IgD-negative memory B cell (primary cell): ENCODE measurements around the gene PARD3B. TPM values are rescaled to one million over a fixed set of nuclear protein-coding genes. Genes with fewer than 3 reads are reported as not detected.

ENCODE experiments used
- H3K27ac Mint-ChIP-seq, 3 donors: one replicate each; pipeline ENCODE4 v1.8.0; 2020 to 2022; ENCODE audit warnings: mild to moderate bottlenecking in 3 of 3, mixed read lengths in 3 of 3, moderate library complexity in 1 of 3
- H3K27me3 Mint-ChIP-seq: one replicate; pipeline ENCODE4 v1.8.0; 2021; ENCODE audit warnings: mixed read lengths
- H3K36me3 Mint-ChIP-seq: one replicate; pipeline ENCODE4 v1.8.0; 2020; ENCODE audit warnings: mild to moderate bottlenecking, mixed read lengths
- H3K4me1 Mint-ChIP-seq, 3 donors: one replicate each; pipeline ENCODE4 v1.8.0; 2020 to 2022; ENCODE audit warnings: mixed read lengths in 3 of 3, mild to moderate bottlenecking in 1 of 3
- H3K4me3 Mint-ChIP-seq, 4 donors: one replicate each; pipeline ENCODE4 v1.8.0; 2020 to 2022; ENCODE audit warnings: mild to moderate bottlenecking in 4 of 4, mixed read lengths in 4 of 4, moderate library complexity in 3 of 4
- H3K9me3 Mint-ChIP-seq, 3 donors: one replicate each; pipeline ENCODE4 v1.8.0; 2020 to 2021; ENCODE audit warnings: mixed read lengths in 3 of 3, mild to moderate bottlenecking in 1 of 3
- polyA plus RNA-seq: library from polyadenylated mRNA; unstranded; fragments of 300-500 nt; fragmentation: Illumina TruSeq; gene quantifications from one replicate; pipeline ENCODE4 v1.2.3, GENCODE V29; 2021

Gene PARD3B
- polyA plus RNA-seq, 1 donor from 2014 or later = 0.04 TPM

DNA sequence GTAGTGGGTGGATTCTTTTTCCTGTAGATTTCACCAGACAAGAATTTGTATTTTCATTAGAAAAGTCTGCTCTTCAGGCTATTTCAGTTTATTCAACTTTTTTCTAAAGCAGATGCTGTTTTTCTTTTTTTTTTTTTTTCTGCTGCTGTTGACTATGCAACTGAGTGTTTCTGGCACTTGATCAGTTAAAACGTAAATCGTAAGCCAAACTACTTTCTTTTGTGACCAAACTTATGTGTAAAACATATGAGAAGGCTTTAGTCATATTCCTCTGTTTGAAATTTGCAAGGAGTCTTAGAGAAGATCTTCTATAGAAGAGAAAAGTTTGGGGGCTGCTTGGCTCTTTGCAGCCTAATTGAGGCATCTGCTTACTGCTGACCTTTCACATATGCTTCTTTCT, 170.1 kb downstream of the PARD3B start:
- H3K27me3 Mint-ChIP-seq = peaks cover 2% of the 10 kb centered on the region
- no peak overlapping the region for H3K4me3 Mint-ChIP-seq
- H3K36me3 Mint-ChIP-seq = peaks cover 3% of the 10 kb centered on the region
- no peak overlapping the region for H3K27ac Mint-ChIP-seq
- peaks cover 0 to 6% (median 2%) of the 10 kb centered on the region in 3 donors for H3K9me3 Mint-ChIP-seq
- H3K4me1 Mint-ChIP-seq = no peaks in the 10 kb centered on the region

DNA sequence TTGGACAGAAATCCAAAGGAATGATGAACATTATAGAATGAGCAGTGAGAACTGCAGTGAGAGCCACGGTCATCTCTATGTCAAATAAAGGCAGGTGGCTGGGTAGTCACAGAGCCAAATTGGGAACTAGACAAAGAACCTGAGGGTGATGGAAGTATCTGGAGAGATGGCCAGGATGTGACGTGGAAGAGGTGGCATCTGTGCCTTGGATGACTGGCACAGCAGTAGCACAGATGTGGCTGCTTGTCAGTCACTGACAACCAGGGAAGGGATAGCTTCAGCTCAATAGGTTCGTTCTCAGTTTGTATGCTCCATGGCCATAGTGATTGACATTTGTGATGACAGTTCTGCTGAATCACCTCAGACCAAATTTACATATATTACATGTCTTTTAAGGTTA, 172.3 kb downstream of the PARD3B start:
- Mint-ChIP-seq H3K4me3 (no peak overlapping the region), H3K4me1 (no peaks in the 10 kb centered on the region), H3K36me3 (peaks cover 3% of the 10 kb centered on the region), H3K9me3 (peaks cover 0 to 6% (median 2%) of the 10 kb centered on the region in 3 donors), H3K27ac (no peak overlapping the region), H3K27me3 (peaks cover 2% of the 10 kb centered on the region)

DNA sequence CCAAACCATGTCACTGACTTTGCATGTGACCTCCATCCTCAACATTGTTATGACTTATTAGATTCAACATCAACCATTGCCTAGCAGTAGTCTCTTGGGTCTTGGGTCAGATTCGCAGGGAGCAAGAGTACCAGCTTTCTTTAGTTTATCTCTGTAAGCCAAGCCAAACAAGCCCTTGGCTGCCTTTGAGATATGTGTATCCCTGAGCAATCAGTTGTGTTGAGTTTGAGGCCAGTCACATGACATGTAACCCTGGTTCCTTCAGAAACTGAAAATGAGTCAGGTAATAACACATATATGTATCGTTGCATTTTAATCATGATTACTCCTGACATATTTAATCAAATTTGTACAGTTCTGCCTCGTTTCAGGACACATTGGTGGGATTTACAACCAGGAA, 173.3 kb downstream of the PARD3B start:
- Mint-ChIP-seq H3K4me3 (no peak overlapping the region), H3K9me3 (peaks cover 0 to 5% (median 2%) of the 10 kb centered on the region in 3 donors), H3K36me3 (peaks cover 3% of the 10 kb centered on the region), H3K27me3 (no peaks in the 10 kb centered on the region), H3K4me1 (no peaks in the 10 kb centered on the region), H3K27ac (no peak overlapping the region)

DNA sequence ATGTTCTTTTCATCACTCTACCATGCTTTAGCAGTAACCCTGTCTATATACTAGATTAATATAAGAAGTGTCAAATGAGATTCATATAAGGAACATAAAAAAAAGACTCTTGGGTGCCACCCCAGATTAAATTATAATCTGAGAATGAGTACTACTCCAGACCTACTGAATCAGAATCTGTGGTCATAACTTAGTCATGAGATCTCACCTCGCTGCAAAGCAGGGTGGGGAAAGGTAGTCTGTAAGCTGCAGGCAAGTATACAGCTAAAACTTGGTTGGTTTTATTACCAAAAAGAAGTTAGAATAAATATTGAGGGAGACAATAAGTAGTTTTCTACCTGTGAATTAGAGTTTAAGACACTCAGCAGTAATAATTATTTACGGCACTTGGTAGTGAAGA, 175.6 kb downstream of the PARD3B start:
- Mint-ChIP-seq H3K27ac (no peak overlapping the region), H3K4me1 (no peaks in the 10 kb centered on the region), H3K36me3 (peaks cover 1% of the 10 kb centered on the region), H3K27me3 (no peaks in the 10 kb centered on the region), H3K4me3 (no peak overlapping the region), H3K9me3 (peaks cover 0 to 5% (median 2%) of the 10 kb centered on the region in 3 donors)

DNA sequence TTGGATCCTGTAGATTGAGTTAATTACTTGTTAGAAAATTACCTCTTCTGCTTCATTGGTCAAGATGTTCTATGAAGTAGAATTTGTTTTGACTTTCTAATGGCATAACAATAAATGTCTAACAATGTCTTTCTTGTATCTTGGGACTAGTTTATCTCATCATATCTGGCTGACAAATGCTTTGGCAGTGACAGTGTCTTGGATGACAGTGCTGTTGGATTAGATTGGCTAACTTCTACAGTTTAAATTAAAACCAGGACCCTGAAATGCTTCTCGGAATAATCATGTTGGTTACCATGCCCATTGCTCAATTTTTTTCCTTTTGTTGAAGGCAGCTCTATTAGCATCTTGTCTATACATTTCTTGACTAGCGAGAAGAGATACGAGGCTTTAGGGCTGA, 176.9 kb downstream of the PARD3B start:
- no peak overlapping the region for H3K4me3 Mint-ChIP-seq
- no peaks in the 10 kb centered on the region for H3K36me3 Mint-ChIP-seq
- no peaks in the 10 kb centered on the region for H3K4me1 Mint-ChIP-seq
- peaks cover under 1 to 3% (median 2%) of the 10 kb centered on the region in 3 donors for H3K9me3 Mint-ChIP-seq
- H3K27ac Mint-ChIP-seq = no peak overlapping the region
- no peaks in the 10 kb centered on the region for H3K27me3 Mint-ChIP-seq

DNA sequence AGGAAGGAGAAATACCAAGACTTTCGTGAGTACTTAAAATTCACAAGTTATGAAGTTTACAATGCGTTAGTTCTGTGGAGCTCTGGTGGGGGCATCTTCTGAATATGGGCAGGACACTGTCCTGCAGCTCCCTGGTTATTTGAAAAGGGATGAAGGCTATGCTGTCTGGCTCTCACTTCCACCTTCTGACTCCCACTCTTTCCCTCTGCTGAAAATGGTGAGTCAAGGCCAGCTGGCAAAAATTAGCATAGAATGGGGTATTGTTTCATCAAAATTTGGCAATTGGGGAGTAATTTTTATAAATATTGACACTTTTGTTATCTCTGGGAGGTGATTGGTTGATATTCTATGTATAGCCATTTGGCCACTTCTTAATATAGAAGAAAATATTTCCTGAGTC, 177.4 kb downstream of the PARD3B start:
- peaks cover 0 to 5% (median 3%) of the 10 kb centered on the region in 3 donors for H3K9me3 Mint-ChIP-seq
- H3K27me3 Mint-ChIP-seq = no peaks in the 10 kb centered on the region
- H3K4me1 Mint-ChIP-seq = no peaks in the 10 kb centered on the region
- no peak overlapping the region for H3K4me3 Mint-ChIP-seq
- H3K27ac Mint-ChIP-seq = no peak overlapping the region
- H3K36me3 Mint-ChIP-seq = no peaks in the 10 kb centered on the region

DNA sequence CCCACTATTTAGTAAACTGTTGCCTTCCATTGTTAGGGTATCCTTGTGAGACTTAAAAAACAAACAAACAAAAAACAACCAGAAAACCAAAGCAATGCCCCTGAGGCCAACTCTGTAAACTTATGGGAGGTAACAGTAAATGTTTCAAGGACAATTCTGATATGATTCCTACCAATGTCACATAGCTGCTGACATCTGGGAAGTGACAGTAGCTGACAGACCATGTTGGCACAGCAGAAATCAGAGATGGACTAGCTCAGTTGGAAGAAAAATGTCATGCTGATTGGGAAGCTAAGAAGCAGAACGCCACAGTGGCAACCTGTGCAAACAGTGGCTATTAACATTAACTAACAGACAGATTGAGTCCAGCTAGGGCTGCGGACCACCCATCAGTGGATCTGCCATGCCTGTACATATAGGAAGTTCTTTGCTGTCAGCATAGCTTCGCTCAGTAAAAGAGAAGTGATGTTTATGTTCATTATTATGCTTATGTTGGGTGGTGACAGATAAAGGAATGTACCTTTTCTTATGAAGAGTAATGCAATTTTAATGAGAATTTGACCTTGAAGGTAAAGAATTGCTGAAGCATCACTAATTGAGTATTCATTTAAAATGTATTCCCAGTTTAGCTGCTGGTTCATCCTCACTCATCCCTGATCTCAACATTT, 180.6 kb downstream of the PARD3B start:
- no peaks in the 10 kb centered on the region for H3K4me1 Mint-ChIP-seq
- H3K4me3 Mint-ChIP-seq = no peak overlapping the region
- peaks cover 0 to 5% (median 0%) of the 10 kb centered on the region in 3 donors for H3K9me3 Mint-ChIP-seq
- H3K27me3 Mint-ChIP-seq = no peaks in the 10 kb centered on the region
- H3K27ac Mint-ChIP-seq = no peak overlapping the region
- H3K36me3 Mint-ChIP-seq = no peaks in the 10 kb centered on the region

DNA sequence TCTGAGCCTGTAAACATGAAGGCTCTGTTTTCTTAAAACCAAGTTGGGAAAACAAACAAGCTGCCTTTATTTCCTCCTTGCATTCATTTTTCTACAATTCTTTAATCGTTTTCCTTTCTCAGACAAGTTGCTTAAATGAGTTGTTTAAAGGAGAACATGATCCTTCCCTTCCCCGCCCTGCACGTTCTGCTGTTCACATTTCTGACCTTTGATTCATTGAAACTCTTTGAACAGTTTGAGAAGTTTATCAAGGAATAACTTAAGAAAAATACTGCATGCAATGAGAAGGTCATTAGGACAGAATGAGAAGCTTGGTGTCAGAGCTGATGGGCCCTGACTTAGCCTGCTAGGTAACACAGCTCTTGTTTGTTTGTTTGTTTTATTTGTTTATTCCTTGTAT, 181.6 kb downstream of the PARD3B start:
- Mint-ChIP-seq H3K27ac (no peak overlapping the region), H3K4me1 (no peaks in the 10 kb centered on the region), H3K36me3 (no peaks in the 10 kb centered on the region), H3K27me3 (no peaks in the 10 kb centered on the region), H3K4me3 (no peak overlapping the region), H3K9me3 (peaks cover 0 to 5% (median 0%) of the 10 kb centered on the region in 3 donors)

DNA sequence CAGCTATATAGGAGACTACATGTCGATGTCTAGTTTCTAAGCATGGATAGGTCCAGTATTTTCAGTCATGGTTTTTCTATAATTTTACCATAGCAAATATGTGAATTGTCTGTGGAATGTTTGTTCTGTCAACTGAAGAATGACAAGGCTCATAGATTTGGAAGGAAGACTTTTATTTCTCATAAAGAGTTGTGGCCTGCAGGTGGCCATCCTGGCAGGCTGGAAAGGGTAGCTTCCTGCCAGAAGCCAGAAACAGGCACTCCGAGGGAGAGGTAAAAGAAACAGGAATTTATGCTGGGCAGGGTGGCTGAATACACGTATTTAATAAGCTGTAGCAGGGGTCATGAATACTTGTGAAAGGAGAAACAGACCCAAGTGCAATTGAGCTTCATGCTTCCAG, 182.1 kb downstream of the PARD3B start:
- Mint-ChIP-seq H3K9me3 (peaks cover 0 to 5% (median 0%) of the 10 kb centered on the region in 3 donors), H3K36me3 (no peaks in the 10 kb centered on the region)

DNA sequence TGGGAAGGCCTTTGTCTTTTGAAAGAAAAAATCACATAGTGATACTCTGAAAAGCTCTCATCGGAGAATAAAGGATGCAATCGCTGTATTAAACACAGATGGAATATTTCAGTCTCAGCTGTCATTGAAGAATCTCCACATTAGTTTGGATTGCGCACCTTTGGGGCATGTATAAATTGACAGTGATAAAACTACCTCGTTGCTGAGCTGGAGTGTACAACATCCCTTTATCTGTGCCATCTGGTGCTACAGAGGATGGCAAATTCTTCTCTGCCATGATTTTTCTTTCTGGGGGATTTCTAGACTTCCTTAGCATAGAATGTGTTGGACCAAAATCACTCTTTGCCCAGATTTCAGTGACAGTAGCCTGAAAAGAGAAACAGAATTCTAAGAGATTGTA, 185.3 kb downstream of the PARD3B start:
- Mint-ChIP-seq H3K4me1 (no peaks in the 10 kb centered on the region), H3K9me3 (peaks cover 0 to 5% (median 0%) of the 10 kb centered on the region in 3 donors), H3K4me3 (no peak overlapping the region), H3K27ac (no peak overlapping the region), H3K27me3 (peaks cover 2% of the 10 kb centered on the region), H3K36me3 (no peaks in the 10 kb centered on the region)

More for the DNA sequence above, 182.1 kb downstream of the PARD3B start:
- peaks cover 2% of the 10 kb centered on the region for H3K27me3 Mint-ChIP-seq
- no peaks in the 10 kb centered on the region for H3K4me1 Mint-ChIP-seq
- no peak overlapping the region for H3K4me3 Mint-ChIP-seq
- H3K27ac Mint-ChIP-seq = no peak overlapping the region

DNA sequence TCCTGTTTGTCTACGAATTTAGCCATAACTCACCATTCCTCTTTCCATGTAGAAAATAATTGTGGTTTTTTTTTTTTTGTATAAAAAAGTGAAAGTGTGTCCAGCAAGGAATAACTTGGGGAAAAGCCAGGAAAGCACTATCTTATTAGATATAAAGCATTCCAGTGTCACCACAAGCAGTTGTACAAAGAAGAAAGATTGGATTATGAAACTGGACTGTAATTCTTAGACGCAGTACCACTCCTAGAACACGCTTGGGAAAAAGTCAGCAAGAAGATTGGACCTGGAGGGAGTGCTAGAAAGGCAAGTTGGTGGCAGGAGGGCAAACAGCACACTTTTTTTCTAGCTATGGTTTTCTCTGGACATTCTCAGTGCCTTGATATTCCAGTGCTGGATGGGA, 186.7 kb downstream of the PARD3B start:
- Mint-ChIP-seq H3K27me3 (peaks cover 2% of the 10 kb centered on the region), H3K9me3 (peaks cover 0 to 9% (median 0%) of the 10 kb centered on the region in 3 donors), H3K4me3 (no peak overlapping the region), H3K36me3 (no peaks in the 10 kb centered on the region), H3K27ac (no peak overlapping the region), H3K4me1 (no peaks in the 10 kb centered on the region)

DNA sequence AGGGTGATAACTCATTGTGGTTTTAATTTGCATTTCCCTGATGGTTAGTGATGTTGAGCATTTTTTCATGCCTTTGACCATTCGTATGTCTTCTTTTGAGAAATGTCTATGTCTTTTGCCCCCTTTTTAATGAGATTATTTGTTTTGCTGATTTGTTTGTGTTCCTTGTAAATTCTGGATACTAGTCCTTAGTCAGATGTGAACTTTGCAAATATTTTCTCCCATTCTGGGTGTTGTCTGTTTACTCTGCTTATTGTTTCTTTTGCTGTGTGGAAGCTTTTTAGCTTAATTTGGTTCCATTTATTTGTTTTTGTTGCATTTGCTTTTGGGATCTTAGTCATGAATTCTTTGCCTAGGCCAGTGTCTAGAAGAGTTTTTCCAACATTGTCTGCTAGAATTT, 192.0 kb downstream of the PARD3B start:
- no peak overlapping the region for H3K27ac Mint-ChIP-seq
- no peaks in the 10 kb centered on the region for H3K27me3 Mint-ChIP-seq
- no peaks in the 10 kb centered on the region for H3K36me3 Mint-ChIP-seq
- peaks cover 2 to 19% (median 3%) of the 10 kb centered on the region in 3 donors for H3K9me3 Mint-ChIP-seq
- no peak overlapping the region for H3K4me3 Mint-ChIP-seq
- no peaks in the 10 kb centered on the region for H3K4me1 Mint-ChIP-seq

DNA sequence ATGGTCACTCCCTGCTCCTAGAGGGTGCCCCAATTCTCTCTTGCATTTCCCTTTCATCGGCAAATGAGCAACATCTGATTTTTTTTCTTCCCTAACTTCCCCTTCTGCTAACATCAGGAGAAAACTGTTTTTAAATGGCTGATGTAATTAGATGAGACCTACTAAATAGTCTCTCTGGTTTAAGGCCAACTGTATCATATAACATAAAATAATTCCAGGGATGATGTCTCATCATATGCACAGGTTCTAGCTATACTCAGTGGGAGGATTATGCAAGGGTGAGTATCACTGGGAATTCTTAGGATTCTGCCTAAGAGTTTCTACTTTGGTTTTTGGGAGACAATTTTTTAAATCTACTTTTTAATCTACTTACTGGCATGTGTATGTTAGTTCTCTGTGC, 193.4 kb downstream of the PARD3B start:
- no peaks in the 10 kb centered on the region for H3K27me3 Mint-ChIP-seq
- no peak overlapping the region for H3K4me3 Mint-ChIP-seq
- H3K4me1 Mint-ChIP-seq = no peaks in the 10 kb centered on the region
- H3K9me3 Mint-ChIP-seq = peaks cover 2 to 19% (median 3%) of the 10 kb centered on the region in 3 donors
- no peak overlapping the region for H3K27ac Mint-ChIP-seq
- no peaks in the 10 kb centered on the region for H3K36me3 Mint-ChIP-seq

DNA sequence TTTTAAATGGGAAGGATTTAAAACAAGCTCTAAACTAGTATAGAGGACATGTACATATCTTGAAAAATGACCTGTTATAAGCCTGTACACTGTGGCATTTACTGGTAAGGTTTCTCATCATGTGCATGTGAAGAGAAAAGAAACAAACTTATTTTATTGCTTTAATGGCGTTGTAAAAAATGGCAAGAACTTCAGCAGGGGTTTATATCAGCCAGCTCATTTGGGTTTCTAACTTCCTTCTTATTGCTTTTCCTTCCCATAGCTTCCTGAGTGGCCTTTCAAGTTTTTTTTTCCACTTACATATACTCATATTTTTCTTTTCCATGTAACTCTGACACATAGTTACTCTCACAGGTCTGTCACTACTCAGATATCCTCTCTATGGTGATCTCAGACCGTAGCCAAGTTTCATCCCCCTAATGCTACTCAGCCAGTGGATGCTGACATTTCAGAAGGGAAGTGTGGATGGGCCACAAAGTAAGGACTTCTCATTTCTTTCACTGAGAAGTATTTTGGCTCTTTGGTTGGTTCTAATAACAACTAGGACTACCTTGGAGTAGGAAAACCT, 198.2 kb downstream of the PARD3B start:
- no peak overlapping the region for H3K27ac Mint-ChIP-seq
- H3K9me3 Mint-ChIP-seq = peaks cover 3 to 16% (median 9%) of the 10 kb centered on the region in 3 donors
- H3K27me3 Mint-ChIP-seq = no peaks in the 10 kb centered on the region
- peaks cover 2% of the 10 kb centered on the region for H3K36me3 Mint-ChIP-seq
- H3K4me1 Mint-ChIP-seq = no peaks in the 10 kb centered on the region
- H3K4me3 Mint-ChIP-seq = no peak overlapping the region

DNA sequence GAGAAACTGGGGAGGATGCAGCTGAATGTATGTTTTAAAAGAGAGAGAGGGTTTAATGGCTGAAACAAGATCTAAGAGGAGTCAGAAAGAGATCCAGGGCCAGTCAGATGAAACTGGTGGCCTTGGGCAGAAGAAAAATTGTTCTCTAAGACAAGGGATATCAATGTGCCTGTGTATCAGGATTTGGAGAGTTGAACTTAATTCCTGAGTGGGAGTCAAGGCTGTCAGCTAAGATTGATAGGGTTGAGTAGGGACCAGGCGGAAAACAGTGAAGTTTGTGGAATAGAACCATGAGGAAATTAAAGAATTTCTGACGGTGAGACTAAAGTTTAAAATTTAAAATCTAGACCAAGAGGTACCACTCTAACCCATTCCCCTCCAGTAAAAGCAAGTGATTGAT, 199.2 kb downstream of the PARD3B start:
- Mint-ChIP-seq H3K36me3 (peaks cover 2% of the 10 kb centered on the region), H3K4me1 (no peaks in the 10 kb centered on the region), H3K27me3 (no peaks in the 10 kb centered on the region), H3K4me3 (no peak overlapping the region), H3K9me3 (peaks cover 0 to 16% (median 9%) of the 10 kb centered on the region in 3 donors), H3K27ac (no peak overlapping the region)

DNA sequence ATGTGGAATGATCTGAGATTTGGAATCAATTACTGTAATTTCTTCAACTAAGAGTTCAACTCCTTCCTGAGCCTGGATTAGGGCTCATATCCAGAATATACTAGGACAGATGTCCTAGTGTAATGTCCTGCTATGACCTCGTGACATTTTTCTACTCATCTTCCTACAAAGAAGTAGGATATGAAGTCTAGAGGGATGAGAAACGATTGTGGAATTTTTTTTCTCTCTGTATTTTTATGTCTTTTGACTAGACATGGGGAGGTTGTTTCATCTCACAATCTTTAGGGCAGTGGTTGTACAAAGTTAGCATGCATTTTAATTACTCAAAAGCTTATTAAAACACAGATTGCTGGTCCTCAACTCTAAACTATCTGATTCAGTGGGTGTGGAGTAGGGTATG, 203.0 kb downstream of the PARD3B start:
- H3K4me1 Mint-ChIP-seq = no peaks in the 10 kb centered on the region
- H3K4me3 Mint-ChIP-seq = no peak overlapping the region
- H3K36me3 Mint-ChIP-seq = peaks cover 2% of the 10 kb centered on the region
- H3K9me3 Mint-ChIP-seq = peaks cover 0 to 7% (median 6%) of the 10 kb centered on the region in 3 donors
- no peak overlapping the region for H3K27ac Mint-ChIP-seq
- no peaks in the 10 kb centered on the region for H3K27me3 Mint-ChIP-seq
